Stimulated activated naive CD4-positive, alpha-beta T cell (primary cell): ENCODE data around the gene PLD4.
A peak's percentile ranks its signal among the peaks of the same experiment; 100 is the strongest.
"Not testable (repeated sequence)": the region's sequence is repeated elsewhere in the genome, so short reads cannot be mapped to it uniquely, and the experiment has no call there.

Experiments
- DNase-seq, 6 experiments: peaks; one replicate each; lab custom pipeline; 2025; lab: John Stamatoyannopoulos, UW

PLD4 gene, protein sequence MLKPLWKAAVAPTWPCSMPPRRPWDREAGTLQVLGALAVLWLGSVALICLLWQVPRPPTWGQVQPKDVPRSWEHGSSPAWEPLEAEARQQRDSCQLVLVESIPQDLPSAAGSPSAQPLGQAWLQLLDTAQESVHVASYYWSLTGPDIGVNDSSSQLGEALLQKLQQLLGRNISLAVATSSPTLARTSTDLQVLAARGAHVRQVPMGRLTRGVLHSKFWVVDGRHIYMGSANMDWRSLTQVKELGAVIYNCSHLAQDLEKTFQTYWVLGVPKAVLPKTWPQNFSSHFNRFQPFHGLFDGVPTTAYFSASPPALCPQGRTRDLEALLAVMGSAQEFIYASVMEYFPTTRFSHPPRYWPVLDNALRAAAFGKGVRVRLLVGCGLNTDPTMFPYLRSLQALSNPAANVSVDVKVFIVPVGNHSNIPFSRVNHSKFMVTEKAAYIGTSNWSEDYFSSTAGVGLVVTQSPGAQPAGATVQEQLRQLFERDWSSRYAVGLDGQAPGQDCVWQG

GRCh38 chr14:104924421-104925213 is at the start of gene PLD4:
Gene PLD4, plus strand, starts transcription at chr14:104924879. Its CDS starts 2,262 bp downstream, at chr14:104927141.
- no peak for DNase-seq

DNA sequence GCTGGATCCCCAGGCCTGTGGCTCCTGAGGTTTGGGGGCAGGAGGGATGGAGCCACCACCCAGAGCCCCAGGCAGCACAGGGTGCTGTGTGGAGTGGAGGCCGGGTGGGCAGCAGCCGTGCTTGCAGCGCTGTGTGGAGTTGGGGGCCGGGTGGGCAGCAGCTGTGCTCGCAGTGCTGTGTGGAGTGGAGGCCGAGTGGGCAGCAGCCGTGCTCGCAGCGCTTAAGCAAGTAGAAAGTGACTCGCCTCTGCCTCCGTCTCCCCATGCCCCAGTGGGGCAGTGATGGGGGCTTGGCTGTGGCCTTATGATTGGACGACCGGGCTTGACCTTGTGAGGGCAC is 49.3 kb upstream of the PLD4 start:
- no peak for DNase-seq

GRCh38 chr14:104875811-104876210 is 48.9 kb upstream of the PLD4 start:
- no peak for DNase-seq

GRCh38 chr14:104876251-104876699 is 48.4 kb upstream of the PLD4 start:
- DNase-seq: peak in 5 of 6 experiments; percentile 23 to 51 (median 45)

DNA sequence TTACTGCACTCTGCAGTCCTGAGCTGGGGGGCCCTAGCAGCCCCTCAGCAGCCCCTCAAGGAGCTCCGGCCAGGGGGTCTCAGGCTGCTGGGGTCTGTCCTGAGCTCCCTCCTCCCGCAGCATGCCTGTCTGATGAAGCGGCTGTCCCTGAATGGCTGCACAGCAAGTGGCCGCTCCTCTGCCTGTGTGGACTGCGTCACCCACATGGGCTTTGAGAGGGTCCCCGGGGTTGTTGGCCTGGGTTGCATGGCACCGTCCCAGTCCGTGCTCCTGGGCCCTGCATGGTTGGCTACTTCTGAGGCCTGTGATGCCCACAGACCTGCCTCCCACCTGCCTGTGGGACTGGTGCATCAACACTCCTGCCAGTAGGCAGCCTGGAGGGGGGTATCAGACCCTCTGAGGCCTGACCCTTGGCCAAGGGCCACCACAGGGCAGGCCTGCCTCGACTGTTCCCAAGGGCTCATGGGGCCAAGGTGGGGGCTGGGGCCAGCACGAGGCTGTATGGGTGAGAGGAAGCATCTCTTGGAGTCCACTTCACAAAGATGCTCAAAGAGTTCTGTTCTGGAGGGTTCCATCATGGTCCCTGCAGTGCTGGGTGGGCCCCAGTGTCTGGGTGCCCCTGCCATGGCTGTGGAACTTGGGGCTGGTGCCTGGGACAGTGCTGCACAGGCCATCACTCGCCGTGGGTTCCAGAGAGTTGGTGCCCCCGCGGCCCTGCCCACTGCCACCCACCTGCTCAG is 47.4 kb upstream of the PLD4 start:
- DNase-seq: no peak

- no peak for DNase-seq
These were observed 46.7 kb upstream of the PLD4 start for GRCh38 chr14:104877806-104878550.

- no peak for DNase-seq
These were observed 46.1 kb upstream of the PLD4 start for GRCh38 chr14:104878582-104878981.

GRCh38 chr14:104879201-104879982 is 45.3 kb upstream of the PLD4 start:
- no peak for DNase-seq

DNA sequence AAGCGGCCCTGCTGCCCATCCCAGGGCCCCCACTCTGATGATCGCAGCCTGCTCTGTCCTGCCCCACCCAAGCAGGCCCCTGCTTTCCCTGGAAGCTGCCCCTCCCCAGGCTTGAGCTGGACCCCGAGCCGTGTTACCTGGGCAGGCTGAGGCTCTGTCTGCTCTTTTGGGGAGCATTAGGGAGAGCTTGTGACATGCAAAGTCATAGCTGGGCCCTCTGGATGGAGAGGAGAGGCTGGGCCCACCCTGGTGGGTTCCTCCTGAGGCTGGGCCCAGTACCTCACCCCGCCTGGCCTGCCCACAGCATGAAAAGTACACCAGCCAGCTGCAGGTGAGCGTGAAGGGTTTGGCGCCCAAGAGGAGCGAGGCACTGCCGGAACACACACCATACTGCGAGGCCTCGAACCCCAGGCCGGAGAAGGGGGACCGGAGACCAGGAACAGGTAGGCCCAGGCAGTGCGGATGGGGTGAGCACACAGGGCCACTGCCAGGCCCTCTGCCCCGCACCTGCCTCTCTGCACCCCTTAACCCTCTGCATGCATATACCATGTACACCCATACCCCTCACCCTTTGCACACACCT is 44.6 kb upstream of the PLD4 start:
- no peak for DNase-seq

DNA sequence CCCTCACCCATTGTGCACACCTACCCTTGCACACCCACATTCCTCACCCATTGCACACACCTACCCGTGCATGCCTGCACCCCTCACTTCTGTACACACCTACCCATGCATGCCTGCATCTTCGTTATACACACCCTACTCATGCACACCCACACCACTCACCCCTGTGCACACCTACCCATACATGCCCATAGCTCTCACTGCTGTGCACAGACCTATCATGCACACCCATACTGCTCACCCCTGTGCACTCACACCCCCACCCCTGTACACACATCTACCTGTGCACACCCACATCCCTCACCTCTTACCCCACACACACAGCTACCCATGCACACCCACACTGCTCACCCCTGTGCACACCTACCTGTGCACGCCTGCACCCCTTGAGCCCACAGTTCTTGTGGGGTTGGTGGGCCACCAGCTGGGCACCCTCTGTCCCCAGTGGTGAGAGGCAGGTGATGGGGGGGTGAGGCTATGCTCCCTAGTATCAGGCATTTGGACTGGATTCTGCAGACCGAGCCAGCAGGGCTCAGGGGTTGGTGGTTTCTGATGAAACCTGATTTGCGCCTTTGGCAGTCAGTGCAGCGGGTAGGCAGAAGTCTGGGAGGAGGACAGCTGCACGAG is 44.0 kb upstream of the PLD4 start:
- no peak for DNase-seq

- DNase-seq: no peak
These were observed 43.2 kb upstream of the PLD4 start for GRCh38 chr14:104881369-104881979.

DNA sequence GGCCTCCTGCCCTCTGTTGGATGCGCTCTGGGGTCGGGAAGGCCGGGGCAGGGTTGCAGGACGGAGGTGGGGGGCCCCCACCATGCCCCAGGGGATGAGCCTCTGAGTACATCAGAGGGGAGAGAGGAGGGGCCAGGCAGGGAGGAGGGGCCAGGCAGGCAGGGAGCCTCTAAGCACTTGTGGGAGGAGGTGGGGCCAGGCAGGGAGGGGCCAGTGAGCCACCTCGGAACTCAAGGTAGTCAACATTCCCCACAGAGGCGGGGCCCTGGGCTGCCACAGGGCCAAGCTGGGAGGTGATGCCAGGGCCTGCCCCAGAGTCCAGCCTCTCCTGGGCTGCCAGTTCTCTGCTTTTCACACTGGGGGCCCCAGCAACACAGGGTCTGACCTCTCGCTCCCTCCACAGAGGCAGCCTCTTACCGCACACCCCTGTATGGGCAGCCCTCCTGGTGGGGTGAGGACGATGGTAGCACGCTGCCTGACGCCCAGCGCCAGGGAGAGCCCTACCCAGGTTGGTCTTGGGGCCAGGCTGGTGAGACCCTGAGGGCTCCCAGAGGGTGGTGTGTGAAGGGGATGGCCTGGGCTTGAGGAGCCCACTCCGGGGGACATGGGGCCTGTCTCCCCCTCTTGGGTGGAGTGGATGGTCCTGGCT is 42.2 kb upstream of the PLD4 start:
- DNase-seq: no peak

- DNase-seq: no peak
These were observed 41.6 kb upstream of the PLD4 start for GRCh38 chr14:104882991-104883660.

GRCh38 chr14:104883681-104884361 is 40.9 kb upstream of the PLD4 start:
- no peak for DNase-seq

- not testable (repeated sequence) for DNase-seq
These were observed 40.3 kb upstream of the PLD4 start for GRCh38 chr14:104884381-104884780.

DNA sequence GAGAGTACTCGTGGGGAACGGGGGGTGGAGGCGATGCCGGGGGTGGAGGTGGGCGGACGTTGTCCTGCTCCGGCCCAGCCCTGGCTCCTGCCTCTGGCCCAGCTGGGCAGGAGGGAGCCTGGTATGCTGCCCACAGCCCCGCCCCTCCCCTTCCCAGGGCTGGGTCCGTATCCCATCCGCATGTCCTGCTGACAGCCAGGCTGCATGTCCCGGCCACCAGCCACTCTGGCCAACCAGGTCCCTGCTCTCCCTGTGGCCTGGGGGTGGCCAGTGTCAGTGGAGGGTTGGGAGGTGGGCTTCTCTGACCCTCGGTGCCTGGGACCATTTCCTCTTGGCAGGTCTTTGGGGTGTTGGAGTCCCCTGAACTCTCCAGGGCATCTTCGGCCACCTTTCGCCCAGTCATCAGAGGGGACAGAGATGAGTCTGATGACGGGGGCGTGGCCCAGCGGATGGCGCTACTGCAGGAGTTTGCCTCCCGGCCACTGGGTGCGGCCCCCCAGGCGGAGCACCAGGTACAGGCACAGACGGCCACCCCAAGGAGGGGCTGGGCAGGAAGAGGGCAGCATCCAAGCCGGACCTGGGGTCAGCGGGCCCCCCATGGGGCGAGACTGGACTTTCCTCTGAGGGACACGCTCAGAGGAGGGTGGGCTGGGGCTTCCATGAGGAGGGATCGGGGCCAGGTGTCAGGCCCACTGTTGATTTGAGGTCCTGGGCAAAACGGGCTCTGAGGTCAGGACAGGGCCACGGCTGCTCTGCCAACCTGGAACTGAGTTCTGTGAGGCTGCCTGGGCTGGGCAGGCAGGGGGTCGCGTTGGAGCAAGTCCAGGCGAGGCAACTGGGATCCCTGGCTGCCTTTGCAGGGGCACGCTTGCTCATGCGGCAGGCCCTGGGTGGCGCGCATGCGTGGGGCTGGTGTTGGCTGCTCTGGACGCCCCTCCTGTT is 39.4 kb upstream of the PLD4 start:
- DNase-seq: no peak
